Measurements from ENCODE around the gene TMEM88.
A peak's percentile ranks its signal among the peaks of the same experiment; 100 is the strongest.
"Not testable (repeated sequence)": the region's sequence is repeated elsewhere in the genome, so short reads cannot be mapped to it uniquely, and the experiment has no call there.

TMEM88 gene

GRCh38 chr17:7857713-7858521 is 3.1 kb downstream of the TMEM88 start, which contains the start of gene CYB5D1:
TSS of gene CYB5D1 (plus strand) at chr17:7858003. CDS start at chr17:7858135, 132 bp downstream.
- DNase-seq = peak; percentile 89

- DNase-seq = peak; percentile 55
Measured at GRCh38 chr17:7858522-7858810, 3.6 kb downstream of the TMEM88 start.

DNA sequence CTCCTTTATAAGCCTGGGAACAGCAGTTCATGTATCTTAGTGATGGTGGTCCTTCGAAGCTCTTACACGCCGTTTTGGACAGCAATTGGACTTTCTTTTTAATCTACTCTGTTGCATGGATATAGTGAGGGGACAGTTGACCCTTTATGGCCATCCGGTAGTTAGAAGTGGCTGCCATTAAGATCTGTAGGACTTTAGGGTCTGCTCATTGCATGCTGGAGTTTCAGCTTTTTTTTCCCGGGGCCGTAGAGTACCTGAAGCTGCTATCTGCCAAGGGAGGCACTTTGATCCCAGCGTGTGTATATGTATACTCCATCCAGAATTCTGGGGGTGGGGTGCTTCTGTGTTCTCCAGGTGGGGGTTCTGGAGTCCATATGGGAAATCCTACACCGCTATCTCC is 4.2 kb downstream of the TMEM88 start:
- DNase-seq = no peak

GRCh38 chr17:7862692-7863437 is 8.0 kb downstream of the TMEM88 start:
- no peak for DNase-seq

DNA sequence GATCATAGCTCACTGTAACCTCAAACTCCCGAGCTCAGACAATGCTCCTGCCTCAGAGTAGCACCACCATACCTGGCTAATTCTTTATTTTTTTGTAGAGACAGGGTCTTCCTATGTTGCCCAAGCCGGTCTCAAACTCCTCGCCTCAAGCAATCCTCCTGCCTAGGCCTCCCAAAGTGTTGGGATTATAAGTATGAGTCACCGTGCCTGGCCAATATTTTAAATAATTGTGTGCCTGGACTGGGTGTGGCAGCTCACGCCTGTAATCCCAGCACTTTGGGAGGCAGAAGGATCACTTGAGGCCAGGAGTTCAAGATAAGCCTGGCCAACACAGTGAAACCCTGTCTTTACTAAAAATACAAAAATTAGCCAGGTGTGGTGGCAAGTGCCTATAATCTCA is 9.5 kb downstream of the TMEM88 start:
- not testable (repeated sequence) for DNase-seq

GRCh38 chr17:7864995-7865650 is 10.3 kb downstream of the TMEM88 start:
- no peak for DNase-seq

- DNase-seq = no peak
Measured at GRCh38 chr17:7867881-7868329, 13.0 kb downstream of the TMEM88 start.

- no peak for DNase-seq
Measured at GRCh38 chr17:7873051-7873450, 18.2 kb downstream of the TMEM88 start.

- no peak for DNase-seq
Measured at GRCh38 chr17:7875804-7876370, 21.0 kb downstream of the TMEM88 start.

- DNase-seq = no peak
Measured at GRCh38 chr17:7878234-7878633, 23.4 kb downstream of the TMEM88 start.

GRCh38 chr17:7880076-7880868 is 25.4 kb downstream of the TMEM88 start:
- DNase-seq = no peak

DNA sequence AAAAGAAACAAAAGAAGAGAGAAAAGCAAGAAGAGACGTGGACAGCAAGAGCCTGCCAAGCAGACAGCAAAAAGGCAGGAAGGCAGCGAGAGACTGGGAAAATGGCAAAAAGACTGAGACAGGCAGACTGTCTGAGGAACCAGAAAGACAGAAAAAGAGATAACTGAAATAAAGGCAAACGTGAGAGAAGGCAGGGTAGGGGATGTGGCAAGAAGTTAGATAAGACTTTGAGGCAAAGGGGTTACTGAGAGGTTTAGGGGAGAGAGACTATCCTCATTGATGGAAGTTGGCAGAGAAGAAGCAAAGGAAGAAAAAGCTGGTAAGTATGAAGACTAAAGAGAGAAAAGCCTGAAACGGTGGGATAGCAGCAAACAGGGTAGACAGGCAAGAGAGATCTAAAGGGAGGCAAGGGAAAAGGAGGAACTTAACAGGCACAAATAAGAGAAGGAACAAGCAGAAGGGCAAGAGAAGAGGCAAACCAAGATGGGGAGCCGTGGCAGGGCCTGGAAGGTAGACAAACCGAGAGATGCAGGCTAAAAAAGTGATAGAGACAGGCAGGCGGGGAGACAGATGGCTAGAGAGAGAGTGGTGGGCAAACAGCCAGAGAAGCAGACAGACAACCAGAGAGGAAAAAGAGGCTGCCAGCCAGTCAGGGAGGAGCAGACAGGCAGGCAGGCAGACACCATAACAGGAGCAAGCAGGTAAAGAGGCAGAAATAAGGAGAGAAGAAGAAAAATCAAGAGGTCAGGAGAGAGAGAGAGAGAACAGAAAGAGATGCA is 26.6 kb downstream of the TMEM88 start:
- no peak for DNase-seq

DNA sequence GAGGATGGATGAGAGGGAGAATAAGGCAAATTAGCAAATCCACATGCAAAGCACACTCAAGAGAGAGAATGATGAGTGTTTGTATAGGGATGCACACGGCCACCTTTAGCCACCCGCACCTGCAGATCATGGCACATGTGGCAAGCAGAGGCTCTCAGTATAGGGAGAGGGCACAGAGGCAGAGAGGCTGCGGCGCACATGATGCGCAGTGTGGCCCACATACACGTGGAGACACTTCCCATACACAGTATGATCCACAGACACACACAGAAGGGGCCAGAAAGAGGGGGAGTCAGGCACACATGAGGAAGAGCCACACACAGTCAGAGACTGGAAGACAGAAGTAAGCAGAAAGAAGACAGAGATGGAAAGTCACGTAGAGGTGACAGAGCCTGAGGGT is 27.2 kb downstream of the TMEM88 start:
- no peak for DNase-seq

- no peak for DNase-seq
Measured at GRCh38 chr17:7882629-7883028, 27.8 kb downstream of the TMEM88 start.

DNA sequence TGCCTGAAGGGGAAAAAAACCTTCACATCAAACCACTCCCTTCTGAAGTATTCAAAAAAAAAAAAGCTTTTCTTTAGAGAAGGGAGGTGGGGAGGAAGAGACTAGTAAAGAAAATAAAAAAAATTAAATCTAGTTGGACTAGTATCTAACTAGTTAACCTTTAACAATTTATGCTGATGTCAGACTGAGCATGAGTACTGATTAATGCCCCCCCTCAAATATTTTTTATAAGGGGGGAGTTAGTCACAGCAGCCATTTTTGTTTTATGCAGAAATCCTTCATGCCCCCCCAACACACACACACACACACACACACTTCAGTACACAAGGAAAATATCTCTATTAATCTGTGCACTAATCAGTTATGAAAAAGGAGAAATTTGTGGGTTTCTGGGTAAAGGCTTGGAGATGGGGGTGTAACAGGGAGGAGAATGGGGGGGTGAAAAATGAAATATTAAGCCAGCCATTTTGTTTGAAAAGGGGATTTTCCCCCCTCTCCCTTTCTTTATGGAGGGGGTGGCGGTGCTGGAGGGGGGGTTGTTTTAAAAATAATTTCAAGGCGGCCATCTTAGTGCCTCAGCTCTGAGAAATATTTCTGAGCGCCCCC is 29.0 kb downstream of the TMEM88 start:
- DNase-seq = peak; percentile 42

DNA sequence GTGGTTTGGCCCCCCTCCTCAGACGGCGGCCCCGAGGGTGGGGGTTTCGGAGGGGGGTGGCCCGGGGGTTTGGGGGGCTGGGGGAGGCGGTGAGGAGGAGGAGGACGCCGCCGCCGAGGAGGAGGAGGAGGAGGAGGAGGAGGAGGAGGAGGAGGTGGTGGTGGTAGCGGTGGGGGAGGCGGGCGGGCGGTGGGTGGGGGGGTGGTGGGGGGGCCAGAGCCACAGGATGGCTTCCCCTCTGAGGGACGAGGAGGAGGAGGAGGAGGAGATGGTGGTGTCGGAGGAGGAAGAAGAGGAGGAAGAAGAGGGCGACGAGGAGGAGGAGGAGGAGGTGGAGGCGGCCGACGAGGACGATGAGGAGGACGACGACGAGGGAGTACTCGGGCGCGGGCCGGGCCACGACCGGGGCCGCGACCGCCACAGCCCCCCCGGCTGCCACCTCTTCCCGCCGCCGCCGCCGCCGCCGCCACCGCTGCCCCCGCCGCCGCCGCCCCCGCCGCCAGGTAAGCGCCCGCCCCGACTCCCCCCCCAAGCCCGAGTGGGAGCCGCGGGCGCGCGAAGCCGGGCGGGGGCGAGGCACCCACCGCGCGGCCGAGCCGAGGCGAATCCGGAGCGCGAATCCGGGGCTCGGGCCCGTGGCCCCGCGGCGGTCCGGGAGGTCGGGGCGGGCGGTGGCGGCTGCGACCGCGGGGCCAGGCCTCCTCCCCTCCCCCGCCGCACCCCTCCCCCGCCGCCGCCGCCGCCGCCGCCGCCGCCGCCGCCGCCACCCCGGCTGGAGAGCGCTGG is 29.9 kb downstream of the TMEM88 start:
- DNase-seq = peak; percentile 14

- DNase-seq = peak; percentile 42
Measured at GRCh38 chr17:7885367-7886226, 30.7 kb downstream of the TMEM88 start.

GRCh38 chr17:7886227-7887037 is 31.6 kb downstream of the TMEM88 start:
- DNase-seq = peak; percentile 50

Measured in stimulated activated CD4-positive, alpha-beta T cell treated with anti-CD3 and anti-CD28 coated beads, Interleukin-1b, Interleukin-23, amount 100 ng/mL, for 48 hours (primary cell).